Epithelial cell of proximal tubule (primary cell): ENCODE data around the gene MLYCD. TPM values are rescaled to one million over a fixed set of nuclear protein-coding genes. Genes with fewer than 3 reads are reported as not detected.

Source experiments
- DNase-seq: peaks from one replicate; pipeline ENCODE4 v3.0.0-alpha.2; 2011; ENCODE audit warnings: low read depth
- H3K4me3 ChIP-seq: 2 replicates; pipeline ENCODE4 v1.5.1; 2011; ENCODE audit warnings: low read depth, mild to moderate bottlenecking, low read length
- total RNA-seq: library from RNA; depleted of rRNA; stranded (reverse); fragments of >200 nt; gene quantifications from 2 replicates; pipeline ENCODE4 v1.2.3, GENCODE V29; 2015
- TF ChIP-seq, protein P1 (sequence below): conservative IDR thresholded peaks from 2 replicates; pipeline ENCODE4 v1.5.1; 2012; ENCODE audit warnings: low read depth, mild to moderate bottlenecking, low read length

Gene MLYCD
- total RNA-seq, 1 donor from 2014 or later: 2.9 TPM

DNA sequence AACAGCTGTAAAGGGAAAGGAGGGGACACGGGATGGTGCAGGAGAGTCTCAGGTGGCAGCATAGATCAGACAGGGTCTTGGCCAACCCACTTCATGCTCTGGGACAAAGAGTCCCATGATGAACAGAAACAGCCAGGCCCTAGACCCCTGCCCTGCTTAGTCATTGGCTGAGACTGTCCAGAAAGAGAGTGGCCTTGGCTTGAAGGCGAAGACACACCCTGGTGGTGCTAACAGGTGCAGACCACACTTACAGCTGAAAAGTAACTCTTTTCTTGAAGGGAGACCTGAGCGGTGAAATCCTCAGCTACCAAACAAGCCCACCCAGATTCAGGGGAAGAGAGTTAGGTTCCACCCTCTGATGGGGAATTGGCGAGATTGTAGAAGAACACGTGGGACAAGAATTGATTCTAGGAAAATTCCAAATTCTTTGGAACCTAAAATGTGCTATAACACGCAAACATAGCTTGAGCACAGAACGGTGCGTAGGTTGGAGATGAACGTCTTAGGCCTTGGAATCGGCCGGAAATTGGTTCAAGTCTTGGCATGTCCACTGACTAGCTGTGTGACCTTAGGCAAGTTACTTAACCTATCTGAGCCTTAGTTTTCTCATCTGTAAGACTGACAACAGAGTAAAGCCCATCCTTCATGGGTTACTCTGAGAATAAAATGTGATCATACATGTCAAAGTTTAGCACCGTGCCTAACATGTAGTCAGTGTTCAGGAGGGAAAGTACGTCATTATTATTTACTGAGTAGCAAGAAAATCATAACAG lies 12.5 kb upstream of the MLYCD start:
- no peak for DNase-seq
- TF ChIP-seq, protein P1, sequence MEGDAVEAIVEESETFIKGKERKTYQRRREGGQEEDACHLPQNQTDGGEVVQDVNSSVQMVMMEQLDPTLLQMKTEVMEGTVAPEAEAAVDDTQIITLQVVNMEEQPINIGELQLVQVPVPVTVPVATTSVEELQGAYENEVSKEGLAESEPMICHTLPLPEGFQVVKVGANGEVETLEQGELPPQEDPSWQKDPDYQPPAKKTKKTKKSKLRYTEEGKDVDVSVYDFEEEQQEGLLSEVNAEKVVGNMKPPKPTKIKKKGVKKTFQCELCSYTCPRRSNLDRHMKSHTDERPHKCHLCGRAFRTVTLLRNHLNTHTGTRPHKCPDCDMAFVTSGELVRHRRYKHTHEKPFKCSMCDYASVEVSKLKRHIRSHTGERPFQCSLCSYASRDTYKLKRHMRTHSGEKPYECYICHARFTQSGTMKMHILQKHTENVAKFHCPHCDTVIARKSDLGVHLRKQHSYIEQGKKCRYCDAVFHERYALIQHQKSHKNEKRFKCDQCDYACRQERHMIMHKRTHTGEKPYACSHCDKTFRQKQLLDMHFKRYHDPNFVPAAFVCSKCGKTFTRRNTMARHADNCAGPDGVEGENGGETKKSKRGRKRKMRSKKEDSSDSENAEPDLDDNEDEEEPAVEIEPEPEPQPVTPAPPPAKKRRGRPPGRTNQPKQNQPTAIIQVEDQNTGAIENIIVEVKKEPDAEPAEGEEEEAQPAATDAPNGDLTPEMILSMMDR: no peak
- no peak overlapping the region for H3K4me3 ChIP-seq

DNA sequence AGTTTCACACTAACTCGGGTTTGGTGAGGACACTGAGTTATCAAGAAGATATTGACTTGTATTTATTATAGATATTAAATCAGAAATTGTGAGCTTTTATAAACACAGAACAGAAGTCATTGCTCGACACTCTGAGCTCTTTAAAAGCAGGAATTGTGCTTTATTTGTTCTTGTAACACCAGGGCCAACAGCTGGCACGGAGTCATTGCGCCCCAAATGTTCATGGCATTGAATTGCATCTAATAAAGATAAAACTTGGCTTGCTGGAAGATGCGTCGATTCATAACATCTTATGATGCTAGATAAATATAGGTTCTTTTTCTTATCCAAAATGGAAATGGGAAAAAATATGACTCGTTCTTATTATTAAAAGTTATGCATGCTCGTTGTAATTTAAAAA lies 11.8 kb upstream of the MLYCD start:
- no peak overlapping the region for H3K4me3 ChIP-seq
- DNase-seq: no peak
- TF ChIP-seq, protein P1: no peak

DNA sequence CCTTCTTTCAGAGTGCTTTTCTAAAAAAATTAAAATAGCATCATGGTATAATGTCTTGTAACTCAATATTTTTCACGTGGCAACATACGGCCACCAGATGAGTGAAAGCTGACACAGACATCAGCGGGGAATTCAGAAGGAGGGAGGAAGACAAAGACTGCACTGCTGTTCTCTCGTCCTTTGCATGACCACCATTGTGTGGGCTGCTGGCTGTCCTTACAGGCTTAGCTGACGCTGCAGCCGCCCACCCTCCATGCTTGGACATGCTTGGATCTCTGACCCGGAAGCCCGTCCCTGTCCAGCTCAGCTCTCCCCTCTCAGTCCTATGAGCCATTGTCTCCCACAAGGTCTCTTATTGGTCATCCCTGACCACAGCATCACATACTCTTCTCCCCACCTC lies 11.4 kb upstream of the MLYCD start:
- DNase-seq: no peak
- no peak overlapping the region for H3K4me3 ChIP-seq
- TF ChIP-seq, protein P1: no peak

DNA sequence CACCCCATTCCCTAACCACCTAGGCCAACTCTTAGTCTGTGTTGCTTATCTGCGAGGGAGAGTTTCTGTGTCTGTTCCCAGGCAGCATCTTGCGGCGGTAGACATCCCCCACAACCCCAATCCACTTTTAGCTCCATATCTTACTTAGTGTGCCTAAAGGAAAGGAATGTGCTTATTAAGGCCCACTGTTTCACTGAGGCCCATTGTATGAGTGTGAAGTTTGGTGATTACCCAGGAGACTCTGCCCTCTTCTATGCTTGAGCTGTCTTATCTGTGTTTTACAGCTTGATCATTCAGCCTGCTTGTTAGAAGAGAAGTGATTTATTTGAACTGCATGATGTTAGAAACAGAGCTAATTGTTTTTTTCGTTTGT lies 10.3 kb upstream of the MLYCD start:
- TF ChIP-seq, protein P1: no peak

DNA sequence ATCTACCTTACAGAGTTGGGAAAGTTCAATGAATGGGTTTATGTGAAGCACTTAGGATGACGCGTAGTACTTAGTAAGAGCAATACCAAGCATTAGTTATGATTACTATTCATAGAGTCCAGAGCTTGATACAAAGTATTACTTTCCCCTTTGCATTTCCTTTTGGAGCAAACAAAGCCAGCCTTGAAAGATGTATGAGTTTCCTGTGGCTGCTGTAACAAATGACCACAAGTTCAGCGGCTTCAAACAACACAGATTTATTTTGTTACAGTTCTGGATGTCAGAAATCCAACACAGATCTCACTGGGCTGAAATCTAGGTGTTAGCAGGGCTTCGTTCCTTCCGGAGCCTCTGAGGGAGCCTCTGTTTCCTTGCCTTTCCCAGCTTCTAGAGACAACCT lies 8.6 kb upstream of the MLYCD start:
- no peak for DNase-seq
- TF ChIP-seq, protein P1: no peak

More for the DNA sequence above, 10.3 kb upstream of the MLYCD start:
- no peak for DNase-seq
- H3K4me3 ChIP-seq: no peak overlapping the region

DNA sequence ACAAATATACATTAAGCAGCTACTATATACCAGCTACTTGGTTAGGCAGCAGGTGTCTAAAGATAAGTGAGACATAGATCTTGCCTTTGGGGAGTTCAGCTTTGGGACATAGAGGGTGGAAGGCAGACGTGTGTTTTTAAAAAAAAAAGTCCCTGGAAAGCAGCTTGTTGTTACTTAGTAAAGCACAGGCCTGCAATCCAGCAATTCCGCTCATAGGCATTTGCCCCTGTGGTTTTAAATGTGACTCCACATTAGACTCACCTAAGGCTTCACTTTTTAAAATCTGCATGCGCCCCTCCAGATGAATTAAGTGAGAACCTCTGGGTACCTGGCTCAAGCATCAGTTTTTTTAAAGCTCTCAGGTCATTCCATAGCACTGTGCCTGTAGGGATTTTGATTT lies 7.2 kb upstream of the MLYCD start:
- H3K4me3 ChIP-seq: no peak overlapping the region
- no peak for DNase-seq
- TF ChIP-seq, protein P1: no peak

More for the DNA sequence above, 8.6 kb upstream of the MLYCD start:
- H3K4me3 ChIP-seq: no peak overlapping the region

DNA sequence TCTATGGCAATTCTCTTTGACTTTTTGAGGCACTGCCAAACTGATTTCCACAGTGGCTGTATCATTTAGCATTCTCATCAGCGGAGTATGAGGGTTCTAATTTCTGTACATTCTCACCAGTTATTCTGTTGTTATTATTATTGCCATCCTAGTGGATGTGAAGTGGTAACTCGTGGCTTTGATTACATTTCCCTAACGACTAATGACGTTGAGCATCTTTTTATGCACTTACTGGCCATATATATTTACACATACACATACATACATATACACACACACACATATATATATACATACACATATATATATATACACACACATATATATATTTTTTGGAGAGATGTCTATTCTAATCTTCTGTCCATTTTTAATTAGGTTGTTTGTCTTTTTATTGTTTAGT lies 3.7 kb upstream of the MLYCD start:
- no peak for DNase-seq
- H3K4me3 ChIP-seq: no peak overlapping the region
- TF ChIP-seq, protein P1: no peak
